ENCODE results near the gene FUBP3.
"Not testable (repeated sequence)": the region's sequence is repeated elsewhere in the genome, so short reads cannot be mapped to it uniquely, and the experiment has no call there.

The FUBP3 gene

GRCh38 chr9:130556396-130557076 is 22.8 kb upstream of the FUBP3 start:
- DNase-seq (ENCODE audit: low read depth in 2 of 2), result no peak

DNA sequence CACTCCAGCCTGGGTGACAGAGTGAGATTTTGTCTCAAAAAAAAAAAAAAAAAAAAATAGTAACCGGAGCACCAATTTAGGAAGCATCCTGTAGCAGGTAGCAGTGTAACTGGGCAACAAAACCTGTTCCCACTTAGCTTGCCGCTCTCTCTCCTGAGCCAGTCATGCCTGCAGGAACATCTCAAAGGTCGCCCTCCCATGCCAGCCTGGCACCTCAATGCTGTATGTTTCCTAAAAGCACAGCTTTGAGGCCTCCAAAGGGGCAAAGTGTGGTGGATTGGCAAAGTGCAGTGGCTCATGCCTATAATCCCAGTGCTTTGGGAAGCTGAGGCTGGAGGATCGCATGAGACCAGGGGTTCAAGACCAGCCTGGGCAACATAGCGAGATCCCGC is 22.3 kb upstream of the FUBP3 start:
- DNase-seq (ENCODE audit: low read depth in 2 of 2), result no peak

GRCh38 chr9:130561056-130561455 is 18.3 kb upstream of the FUBP3 start:
- no peak for DNase-seq (ENCODE audit: low read depth in 2 of 2)

DNA sequence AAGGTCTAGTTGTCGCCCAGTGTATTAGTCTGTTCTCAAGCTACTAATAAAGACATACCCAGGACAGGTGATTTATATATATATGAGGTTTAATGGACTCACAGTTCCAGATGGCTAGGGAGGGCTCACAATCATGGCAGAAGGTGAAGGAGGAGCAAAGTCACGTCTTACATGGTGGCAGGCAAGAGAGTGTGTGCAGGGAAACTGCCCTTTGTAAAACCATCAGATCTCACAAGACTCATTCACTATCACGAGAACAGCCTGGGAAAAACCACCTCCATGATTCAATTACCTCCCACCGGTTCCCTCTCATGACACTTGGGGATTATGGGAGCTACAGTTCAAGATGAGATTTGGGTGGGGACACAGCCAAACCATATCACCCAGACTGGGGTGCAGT is 16.9 kb upstream of the FUBP3 start:
- not testable (repeated sequence) for DNase-seq (ENCODE audit: low read depth in 2 of 2)

- DNase-seq (ENCODE audit: low read depth in 2 of 2), result no peak
These were observed 15.6 kb upstream of the FUBP3 start for GRCh38 chr9:130563797-130564196.

DNA sequence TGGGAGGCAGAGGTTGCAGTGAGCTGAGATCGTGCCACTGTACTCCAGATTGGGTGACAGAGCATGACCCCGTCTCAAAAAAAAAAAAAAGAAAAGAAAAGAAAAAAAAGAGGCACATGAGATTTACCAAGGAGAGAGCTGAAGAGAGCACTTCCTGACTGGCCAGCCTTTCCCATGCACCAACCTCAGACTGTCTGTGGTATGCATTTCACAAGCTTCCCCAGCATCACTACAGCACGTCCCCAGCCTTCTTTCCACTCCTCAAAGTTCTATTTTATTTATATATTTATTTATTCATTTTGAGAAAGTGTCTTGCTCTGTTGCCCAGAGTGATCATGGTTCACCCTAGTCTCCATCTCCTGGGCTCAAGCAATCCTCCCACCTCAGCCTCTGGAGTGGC is 13.6 kb upstream of the FUBP3 start:
- no peak for DNase-seq (ENCODE audit: low read depth in 2 of 2)

DNA sequence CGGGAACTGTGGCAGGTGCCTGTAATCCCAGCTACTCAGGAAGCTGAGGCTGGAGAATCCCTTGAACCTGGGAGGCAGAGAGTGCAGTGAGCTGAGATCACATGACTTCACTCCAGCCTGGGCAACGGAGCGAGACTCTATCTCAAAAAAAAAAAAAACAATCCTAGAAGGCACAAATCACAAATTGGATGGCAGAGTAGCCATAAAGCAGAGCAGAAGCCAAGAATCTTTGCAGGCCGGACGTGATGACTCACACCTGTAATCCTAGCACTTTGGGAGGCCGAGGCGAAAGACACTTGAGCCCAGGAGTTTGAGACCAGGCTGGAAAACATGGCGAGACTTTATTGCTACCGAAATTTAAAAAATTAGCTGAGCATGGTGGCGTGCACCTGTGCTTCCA is 9.2 kb upstream of the FUBP3 start:
- no peak for DNase-seq (ENCODE audit: low read depth in 2 of 2)

DNA sequence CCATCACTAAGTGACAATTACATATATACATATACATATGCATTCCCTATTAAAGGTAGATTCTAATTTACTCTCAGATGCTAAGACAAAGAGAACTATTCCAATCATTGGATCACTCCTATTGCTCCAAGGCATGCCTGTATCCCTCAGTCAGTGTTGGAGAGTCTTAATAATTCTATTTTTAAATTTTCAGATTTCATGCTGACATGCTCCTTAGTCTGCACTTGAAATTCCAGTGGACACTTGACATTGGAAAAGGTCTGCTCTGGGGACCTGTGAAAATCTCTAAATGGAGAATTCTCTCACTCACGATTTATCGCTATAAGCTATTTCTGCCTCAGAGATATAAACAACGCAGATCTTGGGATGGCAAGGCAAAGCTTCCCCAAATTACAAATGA is 3.9 kb upstream of the FUBP3 start:
- DNase-seq (ENCODE audit: low read depth in 2 of 2), result no peak

DNA sequence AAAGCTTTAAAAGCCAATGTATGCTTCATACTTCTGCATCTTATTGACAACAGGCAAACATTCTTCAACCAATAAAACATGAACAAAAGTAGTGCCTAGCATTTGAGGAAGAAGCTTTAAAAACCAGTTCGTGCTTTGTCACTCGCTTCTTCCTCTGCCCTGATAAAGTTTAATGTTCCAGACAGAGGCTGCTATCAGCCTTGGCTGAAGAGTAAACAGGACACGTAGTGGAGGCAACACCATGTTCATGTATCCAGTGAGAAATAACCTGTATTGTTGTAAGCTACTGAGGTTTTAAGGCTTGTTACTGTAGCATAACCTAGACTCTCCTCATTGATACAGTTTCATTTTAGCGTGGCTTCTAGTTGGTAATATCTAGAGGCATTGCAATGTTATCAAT is 3.2 kb upstream of the FUBP3 start:
- DNase-seq (ENCODE audit: low read depth in 2 of 2), result no peak

DNA sequence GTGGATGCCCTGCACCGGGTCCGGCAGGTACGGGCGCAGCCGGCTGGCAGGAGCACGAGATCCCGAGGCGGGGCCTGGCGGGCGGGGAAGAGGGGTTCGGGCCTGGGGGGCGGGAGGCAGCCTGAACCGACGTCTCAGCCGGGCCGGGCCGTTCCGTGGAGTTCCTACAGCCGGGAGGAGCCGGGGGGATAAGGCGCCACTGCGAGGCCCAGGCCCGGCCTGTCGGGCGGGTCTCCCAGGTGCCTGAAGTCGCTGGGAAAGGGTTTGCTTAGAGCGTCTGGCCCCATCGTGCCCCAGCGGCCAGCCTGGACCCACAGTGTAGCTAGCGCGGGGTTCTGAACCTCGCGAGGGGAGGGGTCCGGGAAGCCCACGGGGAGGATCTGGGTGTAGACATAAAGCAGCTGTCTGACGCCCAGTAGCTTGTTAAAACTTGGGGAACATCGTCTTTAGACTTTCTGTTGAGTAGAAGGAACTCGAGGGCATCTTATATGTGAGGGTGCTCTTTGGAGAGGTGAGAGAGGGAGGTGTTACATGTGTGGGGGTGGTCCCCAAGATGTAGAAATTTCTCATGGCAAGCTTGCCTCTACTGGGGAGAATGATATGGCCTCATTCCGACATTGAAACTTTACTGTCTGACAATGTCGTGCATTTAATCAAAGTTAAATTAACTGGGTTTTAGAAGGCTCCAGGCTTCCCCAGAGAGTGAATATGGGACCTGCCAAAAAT is 524 bp downstream of the FUBP3 start:
- no peak for DNase-seq (ENCODE audit: low read depth in 2 of 2)

DNA sequence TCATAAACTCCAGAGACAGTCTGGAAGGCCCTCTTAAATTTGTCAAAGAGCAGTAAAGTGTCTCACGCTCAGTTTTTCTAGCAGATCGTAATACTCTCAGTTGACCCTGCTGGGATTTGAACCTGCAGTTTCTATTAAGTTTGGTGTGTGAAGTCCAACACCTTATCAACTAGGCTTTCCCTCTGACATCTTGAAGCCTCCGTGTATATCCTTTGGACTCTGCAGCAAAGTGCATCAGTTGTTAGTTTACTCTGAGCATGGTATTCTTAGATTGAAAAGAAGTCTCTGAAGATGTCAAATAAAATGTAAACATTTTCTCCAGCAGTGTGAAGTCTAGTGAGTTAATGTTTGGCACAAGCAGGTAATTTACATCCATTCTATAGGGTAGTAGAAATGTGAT is 2.4 kb downstream of the FUBP3 start:
- no peak for DNase-seq (ENCODE audit: low read depth in 2 of 2)

GRCh38 chr9:130583271-130583670 is 3.9 kb downstream of the FUBP3 start:
- no peak for DNase-seq (ENCODE audit: low read depth in 2 of 2)

- DNase-seq (ENCODE audit: low read depth in 2 of 2), result no peak
These were observed 8.5 kb downstream of the FUBP3 start for GRCh38 chr9:130587921-130588320.

GRCh38 chr9:130588416-130588815 is 9.0 kb downstream of the FUBP3 start:
- DNase-seq (ENCODE audit: low read depth in 2 of 2), result no peak

DNA sequence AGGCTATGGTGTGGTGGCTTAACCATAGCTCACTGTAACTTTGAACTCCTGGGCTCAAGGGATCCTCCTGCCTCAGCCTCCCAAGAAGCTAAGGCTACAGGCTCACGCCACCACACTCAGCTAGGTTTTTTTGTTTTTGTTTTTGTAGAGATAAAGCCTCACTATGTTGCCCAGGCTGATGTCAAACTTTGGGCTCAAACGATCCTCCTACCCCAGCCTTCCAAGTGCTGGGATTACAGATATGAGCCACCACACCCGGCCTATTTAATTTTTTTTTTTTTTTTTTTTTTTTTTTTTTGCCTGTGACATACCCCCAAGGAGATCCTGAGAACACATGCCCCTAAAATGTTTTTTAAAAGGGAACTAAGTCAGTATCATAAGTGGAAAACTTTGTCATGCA is 10.4 kb downstream of the FUBP3 start:
- no peak for DNase-seq (ENCODE audit: low read depth in 2 of 2)

GRCh38 chr9:130590305-130590704 is 10.9 kb downstream of the FUBP3 start:
- DNase-seq (ENCODE audit: low read depth in 2 of 2), result no peak

GRCh38 chr9:130593020-130593419 is 13.6 kb downstream of the FUBP3 start:
- DNase-seq (ENCODE audit: low read depth in 2 of 2), result no peak

- no peak for DNase-seq (ENCODE audit: low read depth in 2 of 2)
These were observed 17.9 kb downstream of the FUBP3 start for GRCh38 chr9:130597228-130597627.

- no peak for DNase-seq (ENCODE audit: low read depth in 2 of 2)
These were observed 18.8 kb downstream of the FUBP3 start for GRCh38 chr9:130598188-130598587.

DNA sequence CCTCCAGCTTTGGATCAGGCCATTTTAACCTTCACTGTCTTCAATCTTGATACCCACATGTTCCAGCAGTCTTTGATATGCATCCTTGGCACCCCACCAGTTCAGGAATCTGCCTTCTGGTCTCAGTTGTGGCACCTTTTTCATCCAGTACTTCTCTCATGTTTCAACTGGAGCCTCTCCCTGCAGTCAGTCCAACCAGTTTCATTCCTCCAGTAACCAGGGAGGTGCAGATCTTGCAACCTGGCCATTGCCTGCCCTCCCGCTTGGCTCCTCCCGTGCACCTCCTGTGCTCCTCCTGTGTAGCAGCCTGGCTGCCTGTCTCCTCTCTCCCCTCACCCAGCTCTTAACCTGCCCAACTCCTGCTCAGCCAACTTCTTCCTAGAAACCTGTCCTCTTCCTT is 20.2 kb downstream of the FUBP3 start:
- DNase-seq (ENCODE audit: low read depth in 2 of 2), result no peak

- no peak for DNase-seq (ENCODE audit: low read depth in 2 of 2)
These were observed 21.7 kb downstream of the FUBP3 start for GRCh38 chr9:130601100-130601499.

DNA sequence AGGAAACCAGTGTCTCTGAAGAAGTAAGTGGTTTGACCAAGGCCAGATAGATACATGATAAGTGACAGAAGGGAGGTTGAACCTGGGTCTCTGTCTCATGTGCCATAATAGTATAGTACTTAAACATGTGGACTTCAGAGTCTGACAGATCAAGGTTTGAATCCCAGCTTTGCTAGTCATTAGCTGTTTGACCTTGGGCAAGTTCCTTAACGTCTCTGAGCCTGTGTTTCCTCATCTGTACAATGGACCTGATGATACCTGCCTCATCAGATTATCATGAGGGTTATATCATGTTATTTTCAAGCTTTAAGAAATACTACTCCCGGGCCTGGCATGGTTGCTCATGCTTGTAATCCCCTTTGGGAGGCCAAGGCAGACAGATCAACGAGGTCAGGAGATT is 24.9 kb downstream of the FUBP3 start:
- no peak for DNase-seq (ENCODE audit: low read depth in 2 of 2)

- no peak for DNase-seq (ENCODE audit: low read depth in 2 of 2)
These were observed 27.7 kb downstream of the FUBP3 start for GRCh38 chr9:130606887-130607600.
